Measurements from ENCODE around the gene CPSF4. TPM values are rescaled to one million over a fixed set of nuclear protein-coding genes. Genes with fewer than 3 reads are reported as not detected.

Gene CPSF4
- total RNA-seq, 1 donor from 2014 or later: 69.5 TPM

GRCh38 chr7:99459087-99459486 is 20.3 kb downstream of the CPSF4 start:
- Mint-ChIP-seq H3K4me1 (peaks cover 4% of the 10 kb centered on the region), H3K9me3 (no peaks in the 10 kb centered on the region), H3K27ac (no peak overlapping the region), H3K27me3 (ENCODE audit: low read depth) (no peaks in the 10 kb centered on the region), H3K36me3 (peaks cover 25% of the 10 kb centered on the region), H3K4me3 (no peak overlapping the region)
- DNase-seq (ENCODE audit: low spot score in 2 of 2, unreplicated experiment in 2 of 2): no peak
- peak; percentile 43 for TF ChIP-seq CTCF (IDR thresholded peaks at IDR 0.05; ENCODE audit: unreplicated experiment)

- TF ChIP-seq CTCF (IDR thresholded peaks at IDR 0.05; ENCODE audit: unreplicated experiment): no peak
- no peak for DNase-seq (ENCODE audit: low spot score in 2 of 2, unreplicated experiment in 2 of 2)
- Mint-ChIP-seq H3K36me3 (peaks cover 27% of the 10 kb centered on the region), H3K4me3 (no peak overlapping the region), H3K27ac (no peak overlapping the region), H3K27me3 (ENCODE audit: low read depth) (no peaks in the 10 kb centered on the region), H3K4me1 (peaks cover 12% of the 10 kb centered on the region), H3K9me3 (no peaks in the 10 kb centered on the region)
Measured at GRCh38 chr7:99460651-99461050, 21.9 kb downstream of the CPSF4 start.

- Mint-ChIP-seq H3K36me3 (peaks cover 27% of the 10 kb centered on the region), H3K27me3 (ENCODE audit: low read depth) (no peaks in the 10 kb centered on the region)
Measured at GRCh38 chr7:99461221-99461620, 22.5 kb downstream of the CPSF4 start.

GRCh38 chr7:99465421-99465768 is 26.7 kb downstream of the CPSF4 start:
- H3K36me3 Mint-ChIP-seq: peaks cover 16% of the 10 kb centered on the region
- H3K4me1 Mint-ChIP-seq: peaks cover 15% of the 10 kb centered on the region
- peaks cover 12% of the 10 kb centered on the region for H3K27me3 Mint-ChIP-seq (ENCODE audit: low read depth)
- TF ChIP-seq CTCF (IDR thresholded peaks at IDR 0.05; ENCODE audit: unreplicated experiment): no peak
- peak overlapping the region; percentile 86 for H3K27ac Mint-ChIP-seq
- no peak for DNase-seq (ENCODE audit: low spot score in 2 of 2, unreplicated experiment in 2 of 2)
- peak overlapping the region; percentile 88 for H3K4me3 Mint-ChIP-seq
- no peaks in the 10 kb centered on the region for H3K9me3 Mint-ChIP-seq

More at GRCh38 chr7:99461221-99461620, 22.5 kb downstream of the CPSF4 start:
- no peak overlapping the region for H3K4me3 Mint-ChIP-seq
- H3K27ac Mint-ChIP-seq: no peak overlapping the region
- no peak for DNase-seq (ENCODE audit: low spot score in 2 of 2, unreplicated experiment in 2 of 2)
- no peak for TF ChIP-seq CTCF (IDR thresholded peaks at IDR 0.05; ENCODE audit: unreplicated experiment)
- no peaks in the 10 kb centered on the region for H3K9me3 Mint-ChIP-seq
- H3K4me1 Mint-ChIP-seq: peaks cover 15% of the 10 kb centered on the region

GRCh38 chr7:99468336-99468918 is 29.7 kb downstream of the CPSF4 start:
- Mint-ChIP-seq H3K9me3 (no peaks in the 10 kb centered on the region), H3K4me1 (peaks cover 23% of the 10 kb centered on the region), H3K27ac (no peak overlapping the region), H3K27me3 (ENCODE audit: low read depth) (peaks cover 17% of the 10 kb centered on the region), H3K4me3 (no peak overlapping the region), H3K36me3 (peaks cover 7% of the 10 kb centered on the region)
- no peak for DNase-seq (ENCODE audit: low spot score in 2 of 2, unreplicated experiment in 2 of 2)
- no peak for TF ChIP-seq CTCF (IDR thresholded peaks at IDR 0.05; ENCODE audit: unreplicated experiment)
